ENCODE results near the gene STOM. TPM values are rescaled to one million over a fixed set of nuclear protein-coding genes. Genes with fewer than 3 reads are reported as not detected.

STOM gene
- polyA plus RNA-seq, 10 donors = 55.3 to 87.1 (median 78.1) TPM

DNA sequence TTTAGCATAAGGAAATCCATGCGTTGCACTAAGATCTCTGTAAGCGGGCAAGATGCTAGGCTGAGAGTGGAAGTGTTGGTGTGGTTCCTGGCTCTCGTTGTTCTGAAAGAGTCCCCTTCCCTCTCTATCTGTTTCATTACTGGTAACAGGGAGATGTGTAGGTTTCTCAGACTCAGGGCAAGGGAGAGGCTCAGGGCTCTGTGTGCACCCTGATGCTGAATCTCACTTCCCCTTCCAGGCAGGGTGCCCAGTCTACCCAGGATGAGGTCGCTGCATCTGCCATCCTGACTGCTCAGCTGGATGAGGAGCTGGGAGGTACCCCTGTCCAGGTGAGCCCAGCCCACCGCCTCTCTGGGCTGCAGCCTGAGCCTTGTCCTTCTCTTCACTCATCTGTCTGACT lies 45.7 kb downstream of the STOM start:
- no peak for DNase-seq

DNA sequence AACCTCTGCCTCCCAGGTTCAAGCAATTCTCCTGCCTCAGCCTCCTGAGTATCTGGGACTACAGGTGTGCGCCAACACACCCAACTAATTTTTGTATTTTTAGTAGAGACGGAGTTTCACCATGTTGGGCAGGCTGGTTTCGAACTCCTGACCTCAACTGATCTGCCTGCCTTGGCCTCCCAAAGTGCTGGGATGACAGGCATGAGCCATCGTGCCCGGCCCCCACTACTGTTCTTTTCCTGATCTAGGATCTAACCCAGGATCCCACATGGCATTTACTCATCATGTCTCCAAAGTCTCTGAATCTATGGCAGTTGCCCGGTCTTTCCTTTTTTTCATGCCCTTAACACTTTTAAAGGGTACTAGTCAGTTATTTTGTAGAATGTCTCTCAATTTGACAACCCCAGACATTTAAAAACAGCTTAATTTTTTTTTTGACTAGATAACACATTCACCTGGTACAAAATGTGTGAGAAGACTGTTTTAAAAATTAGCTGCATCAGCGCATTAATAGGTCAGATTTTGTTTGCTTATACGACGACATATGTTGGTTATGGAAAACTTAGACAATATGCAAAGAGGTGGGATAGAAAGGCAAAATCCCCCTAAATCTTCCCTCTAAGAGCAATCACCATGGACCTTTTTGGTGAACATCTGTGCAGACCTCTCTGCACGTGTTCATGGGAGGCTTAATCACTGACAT lies 46.5 kb downstream of the STOM start:
- no peak for DNase-seq

DNA sequence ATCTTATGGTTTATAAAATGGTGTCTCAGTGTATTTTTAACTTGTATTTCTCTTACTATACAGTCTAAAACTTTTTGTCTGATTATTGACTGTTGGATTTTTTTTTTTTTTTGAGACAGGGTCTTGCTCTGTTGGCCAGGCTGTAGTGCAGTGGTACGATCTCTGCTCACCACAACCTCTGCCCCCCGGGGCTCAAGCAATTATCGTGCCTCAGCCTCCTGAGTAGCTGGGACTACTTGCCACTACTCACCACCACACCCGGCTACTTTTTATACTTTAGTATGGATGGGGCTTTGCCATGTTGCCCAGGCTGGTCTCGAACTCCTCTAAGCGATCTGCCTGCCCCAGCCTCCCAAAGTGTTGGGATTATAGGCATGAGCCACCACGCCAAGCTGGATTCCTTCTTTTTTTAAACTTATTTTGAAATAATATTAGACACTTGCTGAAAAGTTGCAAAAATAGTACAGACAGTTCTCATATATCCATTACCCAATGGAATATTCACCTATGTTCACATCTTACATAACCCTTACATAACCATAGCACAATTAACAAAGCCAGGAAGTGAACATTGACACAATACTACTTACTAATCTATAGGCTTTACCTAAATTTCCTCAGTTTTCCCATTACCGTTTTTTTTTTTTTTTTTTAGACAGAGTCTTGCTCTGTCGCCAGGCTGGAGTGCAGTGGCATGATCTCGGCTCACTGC lies 47.2 kb downstream of the STOM start:
- no peak for DNase-seq

DNA sequence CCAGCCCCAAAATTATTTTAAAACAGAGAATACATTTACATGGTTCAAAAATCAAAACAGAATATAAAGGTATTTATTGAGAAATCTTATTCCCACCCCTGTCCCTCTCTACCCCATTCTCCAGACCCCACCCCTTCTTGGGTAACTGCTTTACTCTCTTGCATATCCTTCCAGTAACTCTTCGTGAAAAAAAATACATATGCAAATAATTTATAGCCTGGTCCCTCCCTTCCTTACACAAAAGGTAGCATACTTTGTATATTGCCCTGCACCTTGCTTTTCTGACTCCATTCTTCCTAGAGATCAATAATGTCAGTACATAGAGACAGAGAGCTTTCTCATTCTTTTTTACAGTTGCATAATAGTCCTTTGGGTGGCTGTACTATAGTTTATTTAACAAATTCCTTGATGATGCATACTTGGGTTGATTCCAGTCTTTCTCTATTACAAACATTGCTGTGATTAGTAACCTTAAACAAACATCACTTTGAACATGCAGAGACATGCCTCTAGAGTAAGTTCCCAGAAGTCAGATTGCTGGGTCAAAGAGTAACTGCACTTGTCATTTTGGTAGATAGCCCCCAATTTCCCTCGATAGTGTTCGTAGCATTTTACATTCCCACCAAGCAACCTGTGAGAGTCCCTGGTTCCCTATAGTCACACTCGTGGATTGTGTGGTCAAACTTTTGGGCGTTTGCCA lies 47.9 kb downstream of the STOM start:
- DNase-seq = peak in 1 of 3 donors; percentile 73

DNA sequence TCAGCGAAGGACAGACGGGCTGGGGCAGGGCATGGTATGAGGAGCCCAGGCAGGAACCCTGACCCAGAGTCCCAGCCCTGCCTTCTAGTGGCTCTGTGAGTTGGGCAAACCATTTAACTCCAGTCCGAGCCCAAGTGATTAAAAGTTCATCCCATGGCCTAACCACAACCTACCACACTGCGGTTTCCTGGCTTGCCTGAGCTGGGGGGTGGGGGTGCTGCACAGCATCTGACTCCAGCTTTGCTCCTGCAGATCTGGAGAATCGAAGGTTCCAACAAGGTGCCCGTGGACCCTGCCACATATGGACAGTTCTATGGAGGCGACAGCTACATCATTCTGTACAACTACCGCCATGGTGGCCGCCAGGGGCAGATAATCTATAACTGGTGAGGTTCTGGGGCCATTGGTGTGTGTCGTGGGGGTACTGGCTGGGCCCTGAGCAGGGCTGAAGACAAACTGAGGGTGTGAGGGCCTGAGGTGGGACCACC lies 49.0 kb downstream of the STOM start:
- DNase-seq = no peak

DNA sequence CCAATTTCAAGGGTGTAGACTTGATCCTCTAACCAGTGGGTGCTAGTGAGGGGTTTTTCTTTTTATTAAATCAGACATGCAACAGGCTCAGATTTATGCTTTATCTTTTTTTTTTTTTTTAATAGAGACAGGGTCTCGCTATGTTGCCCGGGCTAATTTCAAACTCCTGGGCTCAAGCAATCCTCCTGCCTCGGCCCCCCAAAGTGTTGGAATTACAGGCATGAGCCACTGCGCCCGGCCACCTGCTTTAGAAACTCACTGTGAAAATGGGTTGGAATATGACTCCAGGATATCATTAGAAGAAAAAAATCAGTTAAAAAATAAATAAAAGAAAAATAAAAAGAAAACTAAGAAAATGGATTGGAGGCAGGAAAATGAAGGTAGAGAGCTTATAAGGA lies 50.7 kb downstream of the STOM start:
- DNase-seq = no peak

DNA sequence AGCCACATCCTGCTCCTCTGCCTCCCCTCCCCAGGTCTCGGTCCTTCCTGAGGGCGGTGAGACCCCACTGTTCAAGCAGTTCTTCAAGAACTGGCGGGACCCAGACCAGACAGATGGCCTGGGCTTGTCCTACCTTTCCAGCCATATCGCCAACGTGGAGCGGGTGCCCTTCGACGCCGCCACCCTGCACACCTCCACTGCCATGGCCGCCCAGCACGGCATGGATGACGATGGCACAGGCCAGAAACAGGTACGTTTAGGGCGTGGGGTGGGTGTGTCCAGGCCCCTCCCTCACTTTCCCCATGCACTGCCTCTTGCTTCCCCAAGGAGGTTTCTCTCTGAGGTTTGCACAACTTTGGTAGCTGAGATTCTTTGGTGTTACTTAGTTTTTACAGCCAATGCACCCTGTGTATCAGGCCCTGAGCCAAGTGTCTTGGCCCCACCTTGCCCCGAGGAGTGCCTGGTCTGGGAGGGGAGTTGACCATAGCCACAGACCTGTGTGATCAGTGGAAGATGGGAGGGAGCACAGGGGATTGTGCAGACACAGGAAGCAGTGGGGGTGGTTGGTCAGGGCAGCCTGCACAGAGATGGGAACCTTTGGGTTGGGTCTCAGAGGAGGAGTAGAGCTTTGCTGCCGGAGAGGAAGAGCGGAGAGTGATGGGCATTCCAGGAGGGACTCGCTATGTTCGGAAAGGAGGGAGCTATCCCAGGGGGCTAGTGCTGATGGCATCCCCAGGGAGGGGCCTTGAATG lies 51.2 kb downstream of the STOM start:
- no peak for DNase-seq

DNA sequence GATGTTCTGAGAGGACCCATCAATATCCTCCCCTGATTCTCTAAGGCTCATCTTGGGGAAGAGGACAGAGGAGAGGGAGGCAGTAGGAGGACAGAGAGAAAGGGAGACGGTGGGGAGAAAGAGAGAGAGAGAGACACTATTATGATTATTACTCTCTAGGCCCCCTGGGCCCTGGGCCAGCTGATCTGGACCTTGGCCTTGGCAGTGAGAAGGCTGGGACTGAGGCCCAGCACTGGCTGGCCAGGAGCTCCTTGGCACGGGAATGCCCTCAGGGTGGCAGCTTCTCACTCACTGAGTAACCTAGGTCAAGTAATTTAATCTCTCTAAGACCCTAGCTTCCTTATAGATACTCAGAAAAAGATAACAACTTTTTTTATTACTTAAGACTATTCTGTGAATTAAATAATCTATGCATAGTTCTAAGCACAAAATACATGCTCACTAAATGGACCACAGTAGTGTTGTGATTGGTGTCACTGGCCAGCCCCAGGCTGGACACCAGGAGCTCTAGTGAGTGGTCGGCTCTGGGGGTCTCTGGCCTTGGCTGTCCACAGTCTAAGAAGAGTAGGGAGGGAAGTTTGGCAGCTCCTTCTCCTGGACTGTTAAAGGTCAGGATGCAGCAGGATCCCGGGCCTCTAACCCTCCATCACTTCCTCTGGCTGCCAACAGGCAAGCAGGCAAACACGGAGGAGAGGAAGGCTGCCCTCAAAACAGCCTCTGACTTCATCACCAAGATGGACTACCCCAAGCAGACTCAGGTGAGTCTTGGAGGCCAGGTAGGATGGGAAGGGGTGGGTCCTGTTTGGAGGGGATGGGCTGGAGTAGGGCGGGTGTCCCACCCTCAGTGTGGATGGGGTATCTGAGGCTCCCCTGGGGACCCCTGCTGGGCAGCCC lies 52.1 kb downstream of the STOM start:
- DNase-seq = no peak

DNA sequence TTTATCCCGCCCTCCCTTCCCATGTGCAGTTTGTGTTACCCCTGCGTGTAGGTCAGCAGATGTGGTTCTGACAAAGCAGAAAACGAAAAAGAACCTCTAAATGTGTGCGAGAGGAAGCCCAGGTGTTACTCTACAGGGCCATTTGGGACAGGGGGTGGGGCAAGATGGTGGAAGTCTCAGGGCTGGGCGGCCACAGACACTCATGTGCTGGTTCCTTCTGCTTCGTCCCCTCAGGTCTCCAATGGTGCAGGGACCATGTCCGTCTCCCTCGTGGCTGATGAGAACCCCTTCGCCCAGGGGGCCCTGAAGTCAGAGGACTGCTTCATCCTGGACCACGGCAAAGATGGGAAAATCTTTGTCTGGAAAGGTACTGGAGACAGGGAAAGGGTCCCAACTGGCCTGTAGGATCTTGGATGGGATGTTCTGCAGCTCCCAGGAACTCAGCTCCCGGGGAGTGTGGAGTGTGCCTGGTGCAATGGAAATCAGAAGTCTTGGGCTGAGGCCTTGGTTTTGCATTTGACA lies 53.1 kb downstream of the STOM start:
- no peak for DNase-seq

DNA sequence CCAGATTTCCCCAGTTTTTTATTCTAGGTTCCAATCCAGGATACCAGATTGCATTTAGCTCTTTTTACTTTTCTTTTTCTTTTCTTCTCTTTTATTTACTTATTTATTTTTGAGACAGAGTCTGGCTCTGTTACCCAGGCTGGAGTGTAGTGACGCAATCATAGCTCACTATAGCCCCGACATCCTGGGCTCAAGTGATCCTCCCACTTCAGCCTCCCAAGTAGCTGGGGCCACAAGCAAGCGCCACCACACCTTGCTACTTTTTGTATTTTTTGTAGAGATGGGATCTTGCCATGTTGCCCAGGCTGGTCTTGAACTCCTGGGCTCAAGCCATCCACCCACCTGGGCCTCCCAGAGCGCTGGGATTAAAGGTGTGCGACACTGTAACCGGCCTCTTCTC lies 53.7 kb downstream of the STOM start:
- DNase-seq = no peak

DNA sequence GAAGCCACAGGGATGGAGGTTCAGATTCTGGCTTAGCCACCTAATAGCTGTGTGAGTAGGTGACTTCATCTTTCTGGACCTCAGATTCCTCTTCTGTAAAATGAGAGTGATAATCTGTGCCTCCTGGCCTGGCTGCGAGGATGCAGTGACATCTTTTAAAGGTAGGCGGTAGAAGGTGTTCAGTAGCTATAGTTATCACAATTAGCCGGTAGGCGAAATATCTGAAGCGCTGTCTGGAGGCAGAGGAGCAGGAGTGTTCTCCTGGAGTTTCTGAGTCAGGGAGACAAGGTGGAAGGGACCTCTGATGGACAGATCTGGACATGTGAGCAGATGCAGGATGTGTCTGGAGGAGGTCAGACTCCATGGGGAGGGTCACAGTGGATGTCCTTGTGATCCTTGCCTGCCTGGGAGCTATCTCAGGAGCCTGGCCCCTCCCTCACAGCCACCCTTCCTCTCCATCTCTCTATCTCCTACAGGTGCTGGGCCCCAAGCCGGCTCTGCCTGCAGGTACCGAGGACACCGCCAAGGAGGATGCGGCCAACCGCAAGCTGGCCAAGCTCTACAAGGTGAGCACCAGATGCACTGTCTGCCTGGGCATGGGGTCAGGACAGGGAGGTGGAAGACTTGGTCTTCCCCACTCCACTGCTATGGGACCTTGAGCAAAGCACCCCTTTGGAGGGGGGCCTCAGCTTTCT lies 56.4 kb downstream of the STOM start:
- no peak for DNase-seq

DNA sequence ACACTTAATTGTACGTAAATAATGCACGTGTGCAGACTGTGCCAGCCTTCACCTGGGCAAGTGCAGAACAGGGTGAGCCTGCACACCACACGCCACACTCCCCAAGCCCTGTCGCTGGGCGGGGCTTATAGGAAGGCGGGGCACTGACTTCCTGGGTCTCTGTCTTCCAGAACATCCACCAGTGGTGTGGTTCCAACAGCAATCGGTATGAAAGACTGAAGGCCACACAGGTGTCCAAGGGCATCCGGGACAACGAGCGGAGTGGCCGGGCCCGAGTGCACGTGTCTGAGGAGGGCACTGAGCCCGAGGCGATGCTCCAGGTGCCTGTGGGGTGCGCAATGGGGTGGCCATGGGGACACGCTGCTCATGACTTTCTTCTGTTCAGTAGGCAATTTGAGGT lies 57.9 kb downstream of the STOM start:
- no peak for DNase-seq

DNA sequence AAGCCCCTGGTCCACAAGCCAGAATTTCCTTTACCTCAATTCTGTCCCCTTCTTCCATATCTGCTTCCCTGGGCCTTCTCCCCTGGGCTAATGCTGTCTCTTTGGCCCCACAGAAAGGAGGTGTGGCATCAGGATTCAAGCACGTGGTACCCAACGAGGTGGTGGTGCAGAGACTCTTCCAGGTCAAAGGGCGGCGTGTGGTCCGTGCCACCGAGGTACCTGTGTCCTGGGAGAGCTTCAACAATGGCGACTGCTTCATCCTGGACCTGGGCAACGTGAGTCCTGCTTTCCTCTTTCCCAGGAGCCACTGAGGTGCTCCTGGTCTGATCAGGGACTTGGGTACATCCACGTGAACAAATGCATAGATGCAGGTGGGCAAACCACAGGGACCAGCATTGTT lies 59.5 kb downstream of the STOM start:
- DNase-seq = no peak

DNA sequence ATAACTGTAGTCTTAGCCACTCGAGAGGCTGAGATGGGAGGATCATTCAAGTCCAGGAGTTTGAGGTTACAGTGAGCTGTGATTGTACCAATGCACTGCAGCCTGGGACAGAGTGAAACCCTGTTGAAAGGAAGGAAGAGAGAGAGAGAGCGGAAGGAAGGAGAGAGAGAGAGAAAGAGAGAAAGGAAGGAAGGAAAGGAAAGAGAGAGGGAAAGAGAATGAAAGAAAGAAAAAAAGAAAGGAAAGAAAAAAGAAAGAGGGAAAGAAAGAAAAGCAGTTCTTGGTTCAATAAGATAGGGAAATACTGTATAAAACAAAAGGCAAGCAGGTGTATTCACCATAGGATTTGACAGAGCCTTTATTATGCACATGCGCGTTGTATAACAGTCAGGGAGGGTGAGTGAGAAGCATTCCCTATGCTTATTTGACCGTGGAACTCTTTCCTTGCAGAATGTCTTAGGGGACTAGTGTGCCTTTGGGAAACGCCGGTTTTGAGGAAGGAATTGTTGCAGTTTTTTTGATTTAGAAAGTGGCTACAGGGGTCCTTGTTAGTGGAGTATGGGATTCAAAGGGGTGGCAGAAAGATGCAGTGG lies 60.1 kb downstream of the STOM start:
- DNase-seq = no peak

DNA sequence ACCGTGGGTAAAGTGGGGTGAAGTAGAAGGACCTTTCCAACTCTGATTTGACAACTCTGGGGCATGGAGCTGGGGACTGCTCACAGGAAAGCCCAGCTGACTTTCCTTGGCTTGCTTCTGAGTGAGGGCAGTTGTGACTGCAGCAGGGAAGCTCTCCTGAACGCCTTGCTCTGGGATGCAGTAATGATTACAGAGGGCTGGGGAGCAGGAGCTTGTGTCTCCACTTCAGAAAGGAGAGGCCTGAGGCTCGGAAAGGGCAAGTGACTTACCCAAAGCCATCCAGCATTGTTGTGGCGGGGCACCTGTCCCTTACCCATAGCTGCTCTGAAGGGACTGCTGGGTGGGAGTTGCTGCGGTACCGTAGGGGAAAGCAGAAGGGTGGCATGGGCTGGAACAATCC lies 60.9 kb downstream of the STOM start:
- DNase-seq = no peak

DNA sequence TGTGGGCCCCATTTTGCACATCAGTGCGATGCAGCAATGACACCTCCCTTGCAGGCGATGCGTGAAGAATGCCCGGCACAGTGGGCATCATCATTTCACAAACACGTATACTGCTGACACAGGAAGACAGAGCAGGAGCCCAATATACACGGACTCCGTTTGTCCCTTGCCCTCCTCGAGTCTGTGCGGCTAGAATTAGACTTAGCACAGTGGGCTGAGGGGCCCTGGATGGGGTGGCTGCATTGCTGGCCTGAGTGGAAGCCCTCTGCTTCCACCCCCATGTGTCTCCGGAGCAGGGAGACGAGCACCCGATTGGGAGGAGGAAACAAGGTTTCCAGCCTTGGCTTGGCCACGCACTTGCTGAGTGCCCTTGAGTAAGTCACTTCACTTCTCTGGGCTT lies 61.3 kb downstream of the STOM start:
- no peak for DNase-seq

DNA sequence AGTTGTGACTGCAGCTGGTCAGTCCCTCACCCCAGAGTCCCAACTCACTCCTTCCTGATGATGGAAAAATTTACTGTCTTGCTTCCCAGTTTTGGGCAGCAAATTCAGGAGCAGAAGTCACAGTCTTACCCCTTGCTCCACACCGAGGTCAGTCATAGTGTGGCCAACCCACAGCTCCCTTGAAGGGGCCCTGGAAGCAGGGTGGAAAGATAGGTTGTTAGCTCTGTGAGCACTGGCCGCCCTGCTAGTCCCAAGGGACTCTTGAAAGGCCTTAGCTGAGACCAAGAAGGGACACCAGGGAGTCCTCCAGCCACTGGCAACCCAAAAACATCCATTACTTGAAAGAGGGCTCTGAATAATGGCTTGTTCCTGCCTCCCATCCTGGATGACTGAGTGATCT lies 62.1 kb downstream of the STOM start:
- DNase-seq = no peak

DNA sequence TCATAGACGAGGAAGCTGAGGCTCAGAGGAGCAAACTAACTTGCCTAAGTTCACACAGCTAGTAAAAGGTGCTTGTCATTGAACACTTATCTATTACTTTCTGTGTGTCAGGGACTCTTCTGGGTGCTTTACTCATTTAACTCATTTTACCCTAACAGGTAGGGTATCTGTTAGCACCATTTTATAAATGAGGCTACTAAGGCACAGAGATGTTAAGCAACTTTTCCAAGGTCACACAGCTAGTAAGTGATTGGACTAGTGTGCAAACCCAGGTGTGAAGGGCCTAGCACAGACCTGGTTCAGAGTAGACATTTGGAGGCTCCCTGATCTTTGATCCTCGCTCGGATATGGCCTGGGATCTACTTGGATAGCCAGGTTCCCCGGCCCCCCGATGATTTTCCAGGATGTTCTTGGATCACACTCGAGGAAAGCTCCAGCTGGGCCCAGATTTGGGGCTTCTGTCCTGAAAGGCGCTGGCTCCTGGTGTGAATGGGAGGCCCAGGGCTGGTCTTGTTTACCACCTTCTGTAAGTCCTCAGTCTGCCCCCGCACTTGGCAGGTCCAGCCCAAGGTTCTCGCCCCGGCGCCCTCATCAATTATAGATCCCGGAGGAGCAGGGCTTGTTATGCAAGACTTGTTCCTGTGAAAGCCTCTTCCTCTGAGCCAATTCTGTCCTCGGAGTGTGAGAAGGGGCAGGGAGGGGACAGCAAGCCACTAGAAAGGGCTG lies 64.6 kb downstream of the STOM start:
- DNase-seq = peak in 1 of 3 donors; percentile 77

DNA sequence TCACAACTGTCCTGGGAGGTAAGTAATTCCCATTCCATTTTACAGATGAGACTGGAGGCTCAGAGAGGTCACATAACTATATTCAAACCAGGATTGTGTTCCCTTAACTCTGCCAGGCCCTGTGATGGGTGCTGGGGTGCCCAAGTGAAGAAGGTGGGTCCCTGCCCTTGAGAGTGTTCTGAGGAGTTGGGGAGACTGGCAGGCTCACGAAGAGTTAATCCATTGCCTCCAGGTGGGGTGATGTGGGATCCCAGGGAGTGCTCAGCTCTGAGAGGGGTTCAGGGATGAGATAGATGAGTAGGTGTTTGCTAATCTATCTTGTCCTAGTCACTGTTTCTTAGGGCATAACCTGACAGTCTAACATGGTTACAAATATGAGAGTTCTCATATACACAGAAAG lies 65.3 kb downstream of the STOM start:
- no peak for DNase-seq
